ENCODE measurements around the gene LAMC2.

GRCh38 chr1:183291216-183291762, 105.2 kb downstream of the LAMC2 start:
- TF ChIP-seq POLR2A (IDR thresholded peaks at IDR 0.05), result no peak
- no peak for TF ChIP-seq CTCF (IDR thresholded peaks at IDR 0.05)

All from testis (tissue), 2 donors.